Measurements from ENCODE around the gene ACO2. TPM values are rescaled to one million over a fixed set of nuclear protein-coding genes. Genes with fewer than 3 reads are reported as not detected.
A peak's percentile ranks its signal among the peaks of the same experiment; 100 is the strongest.

The ACO2 gene
- total RNA-seq, 4 donors from 2014 or later: 164 to 351 (median 255) TPM

DNA sequence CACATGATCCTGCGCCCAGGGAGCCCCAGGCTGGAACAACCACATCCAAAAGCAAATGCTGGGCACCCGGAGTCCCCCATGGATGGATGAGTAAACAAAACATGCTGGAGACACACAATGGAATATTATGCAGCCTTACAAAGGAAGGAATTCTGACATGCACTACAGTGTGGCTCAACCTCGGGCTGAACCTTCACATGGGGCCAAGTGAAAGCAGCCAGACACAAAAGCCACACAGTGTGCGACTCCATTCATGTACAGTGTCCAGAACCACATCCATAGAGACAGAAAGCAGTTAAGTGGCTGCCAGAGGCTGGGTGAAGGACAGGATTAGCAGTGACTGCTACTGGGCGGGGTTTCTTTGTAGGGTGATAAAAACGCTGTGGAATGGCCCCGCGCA, 65.3 kb downstream of the ACO2 start:
- intact Hi-C loops (cut with DNase I; ENCODE audit: low total_unique reads): no loop called here
- no peak overlapping the region for H3K27ac ChIP-seq

DNA sequence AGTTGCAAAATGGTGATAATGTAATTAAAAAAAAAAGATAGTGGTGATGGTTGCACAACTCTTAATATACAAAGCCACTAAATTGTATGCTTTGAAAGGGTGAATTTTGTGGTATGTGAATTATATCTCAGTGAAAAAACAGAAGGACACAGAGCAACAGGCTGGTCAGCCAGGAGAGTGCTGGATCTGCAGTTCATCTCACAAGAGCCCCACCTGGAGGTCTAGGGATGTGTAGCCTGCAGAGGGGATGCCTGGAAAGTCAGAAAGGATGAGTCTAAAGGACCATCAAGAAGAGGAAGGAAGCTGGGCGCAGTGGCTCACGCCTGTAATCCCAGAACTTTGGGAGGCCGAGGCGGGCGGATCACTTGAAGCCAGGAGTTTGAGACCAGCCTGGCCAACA, 66.3 kb downstream of the ACO2 start:
- no peaks in the 10 kb centered on the region for H3K9me3 ChIP-seq
- 85 to 93% methylated on average over 5 of the region's 5 CpGs for WGBS, 2 donors (ENCODE audit: low coverage in 1 of 2)
- H3K4me1 ChIP-seq: peaks cover 0 to 5% (median 0%) of the 10 kb centered on the region in 4 donors
- H3K36me3 ChIP-seq: no peaks in the 10 kb centered on the region
- no peak overlapping the region for H3K27ac ChIP-seq
- no peaks in the 10 kb centered on the region for H3K27me3 ChIP-seq
- TF ChIP-seq, protein P1, sequence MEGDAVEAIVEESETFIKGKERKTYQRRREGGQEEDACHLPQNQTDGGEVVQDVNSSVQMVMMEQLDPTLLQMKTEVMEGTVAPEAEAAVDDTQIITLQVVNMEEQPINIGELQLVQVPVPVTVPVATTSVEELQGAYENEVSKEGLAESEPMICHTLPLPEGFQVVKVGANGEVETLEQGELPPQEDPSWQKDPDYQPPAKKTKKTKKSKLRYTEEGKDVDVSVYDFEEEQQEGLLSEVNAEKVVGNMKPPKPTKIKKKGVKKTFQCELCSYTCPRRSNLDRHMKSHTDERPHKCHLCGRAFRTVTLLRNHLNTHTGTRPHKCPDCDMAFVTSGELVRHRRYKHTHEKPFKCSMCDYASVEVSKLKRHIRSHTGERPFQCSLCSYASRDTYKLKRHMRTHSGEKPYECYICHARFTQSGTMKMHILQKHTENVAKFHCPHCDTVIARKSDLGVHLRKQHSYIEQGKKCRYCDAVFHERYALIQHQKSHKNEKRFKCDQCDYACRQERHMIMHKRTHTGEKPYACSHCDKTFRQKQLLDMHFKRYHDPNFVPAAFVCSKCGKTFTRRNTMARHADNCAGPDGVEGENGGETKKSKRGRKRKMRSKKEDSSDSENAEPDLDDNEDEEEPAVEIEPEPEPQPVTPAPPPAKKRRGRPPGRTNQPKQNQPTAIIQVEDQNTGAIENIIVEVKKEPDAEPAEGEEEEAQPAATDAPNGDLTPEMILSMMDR (IDR thresholded peaks at IDR 0.05): no peak
- no peak for TF ChIP-seq POLR2AphosphoS5 (IDR thresholded peaks at IDR 0.05)
- TF ChIP-seq EP300 (IDR thresholded peaks at IDR 0.05; ENCODE audit: low read depth): no peak
- TF ChIP-seq POLR2A (IDR thresholded peaks at IDR 0.05): no peak
- no peak overlapping the region for H3K4me3 ChIP-seq
- intact Hi-C loops (cut with DNase I; ENCODE audit: low total_unique reads) (no loop called here), in situ Hi-C loops (cut with MboI; ENCODE audit: low pct_ligation_motif_present in 1 of 4, low pct_unique_long_range_greater_than_20kb in 1 of 4, low sequenced_read_pairs in 3 of 4) (no loop called here)
- DNase-seq: no peak

More for the DNA sequence above, 65.3 kb downstream of the ACO2 start:
- no peak for DNase-seq
- H3K4me1 ChIP-seq: peaks cover 0 to 5% (median 0%) of the 10 kb centered on the region in 4 donors
- H3K9me3 ChIP-seq: no peaks in the 10 kb centered on the region
- WGBS, 2 donors (ENCODE audit: low coverage in 1 of 2): 90% methylated on average over 8 of the region's 8 CpGs; no CpG with 5 or more reads in 1 of the 2 donors
- H3K27me3 ChIP-seq: no peaks in the 10 kb centered on the region
- in situ Hi-C loops (cut with MboI; ENCODE audit: low pct_ligation_motif_present in 1 of 4, low pct_unique_long_range_greater_than_20kb in 1 of 4, low sequenced_read_pairs in 3 of 4): no loop called here
- TF ChIP-seq, protein P1 (IDR thresholded peaks at IDR 0.05): no peak
- TF ChIP-seq EP300 (IDR thresholded peaks at IDR 0.05; ENCODE audit: low read depth): no peak
- no peak for TF ChIP-seq POLR2A (IDR thresholded peaks at IDR 0.05)
- peaks cover 0 to 4% (median 0%) of the 10 kb centered on the region in 4 donors for H3K36me3 ChIP-seq
- no peak overlapping the region for H3K4me3 ChIP-seq

DNA sequence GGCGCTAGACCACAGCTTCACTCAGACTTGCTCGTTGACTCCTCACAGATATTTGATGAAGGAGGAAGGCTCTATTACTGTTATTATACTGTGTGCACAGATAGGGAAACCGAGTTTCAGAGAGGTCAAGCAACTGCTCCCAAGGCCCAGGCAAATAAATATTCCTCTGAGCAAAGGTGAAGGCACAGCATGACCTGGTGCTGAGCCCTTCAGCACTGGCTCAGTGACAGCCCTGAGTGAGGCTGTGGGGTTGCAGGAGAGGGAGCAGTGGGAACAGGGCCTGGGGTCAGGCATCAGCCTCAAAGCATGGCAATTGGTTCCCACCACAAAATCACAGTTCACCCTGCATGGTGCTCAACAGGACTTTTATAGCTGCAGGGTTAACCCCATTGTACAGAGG, 68.3 kb downstream of the ACO2 start:
- TF ChIP-seq, protein P1 (IDR thresholded peaks at IDR 0.05): no peak
- TF ChIP-seq EP300 (IDR thresholded peaks at IDR 0.05; ENCODE audit: low read depth) (no peak), POLR2AphosphoS5 (IDR thresholded peaks at IDR 0.05) (no peak), POLR2A (IDR thresholded peaks at IDR 0.05) (no peak)

DNA sequence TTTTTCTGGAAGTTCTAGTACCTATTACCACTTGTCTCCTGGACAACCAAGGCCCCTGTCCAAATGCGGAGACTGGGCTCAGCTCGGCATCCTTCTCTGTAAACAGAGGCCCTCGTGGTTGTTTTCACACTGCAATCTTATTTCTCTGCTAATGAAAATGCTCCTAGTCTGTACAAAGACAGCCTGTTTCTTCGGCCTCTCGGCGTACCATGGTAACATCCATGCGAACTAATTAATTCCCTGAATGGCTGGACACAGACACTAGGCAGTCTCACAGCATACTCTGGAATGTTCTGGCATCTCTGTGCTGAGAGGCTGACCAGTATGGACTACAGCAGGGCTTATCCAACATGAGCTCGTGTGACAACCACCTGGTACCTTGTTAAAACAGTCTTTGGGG, 69.7 kb downstream of the ACO2 start:
- 88 to 98% methylated on average over 7 to 8 of the region's 8 CpGs for WGBS, 2 donors (ENCODE audit: low coverage in 1 of 2)
- in situ Hi-C loops (cut with MboI; ENCODE audit: low pct_ligation_motif_present in 1 of 4, low pct_unique_long_range_greater_than_20kb in 1 of 4, low sequenced_read_pairs in 3 of 4): no loop called here
- Histone ChIP-seq H3K9me3 (no peaks in the 10 kb centered on the region), H3K27ac (peak overlapping the region in 2 of 4 donors; percentile 13 to 23), H3K4me1 (peaks cover 10 to 25% (median 20%) of the 10 kb centered on the region in 4 donors), H3K4me3 (no peak overlapping the region), H3K36me3 (no peaks in the 10 kb centered on the region), H3K27me3 (no peaks in the 10 kb centered on the region)
- DNase-seq: no peak
- intact Hi-C loops (cut with DNase I; ENCODE audit: low total_unique reads): no loop called here
- TF ChIP-seq, protein P1 (IDR thresholded peaks at IDR 0.05): no peak
- TF ChIP-seq POLR2A (IDR thresholded peaks at IDR 0.05) (no peak), EP300 (IDR thresholded peaks at IDR 0.05; ENCODE audit: low read depth) (no peak), POLR2AphosphoS5 (IDR thresholded peaks at IDR 0.05) (no peak)

More for the DNA sequence above, 68.3 kb downstream of the ACO2 start:
- Histone ChIP-seq H3K27ac (no peak overlapping the region), H3K27me3 (no peaks in the 10 kb centered on the region), H3K4me3 (no peak overlapping the region), H3K36me3 (no peaks in the 10 kb centered on the region), H3K4me1 (peaks cover 2 to 12% (median 8%) of the 10 kb centered on the region in 4 donors), H3K9me3 (no peaks in the 10 kb centered on the region)
- intact Hi-C loops (cut with DNase I; ENCODE audit: low total_unique reads) (no loop called here), in situ Hi-C loops (cut with MboI; ENCODE audit: low pct_ligation_motif_present in 1 of 4, low pct_unique_long_range_greater_than_20kb in 1 of 4, low sequenced_read_pairs in 3 of 4) (no loop called here)
- DNase-seq: no peak
- WGBS, 2 donors (ENCODE audit: low coverage in 1 of 2): 80 to 96% methylated on average over 1 to 3 of the region's 3 CpGs
